Activated T-cell treated with anti-CD3 and anti-CD28 coated beads, Interleukin-2, amount 50 U/mL, for 4 hours (primary cell): ENCODE results near the gene USP22. TPM values are rescaled to one million over a fixed set of nuclear protein-coding genes. Genes with fewer than 3 reads are reported as not detected.

ENCODE experiments used
- ATAC-seq, 2 donors: fragments of 200-7000 bp; cut with Tn5 transposase; one replicate each; pipeline ENCODE4 v1.10.0; 2021
- DNase-seq: peaks from one replicate; pipeline ENCODE4 v3.0.0-alpha.2; 2020
- H3K27me3 Mint-ChIP-seq: one replicate; pipeline ENCODE4 v1.8.0; 2021; ENCODE audit warnings: low read depth, mixed read lengths
- H3K36me3 Mint-ChIP-seq: one replicate; pipeline ENCODE4 v1.8.0; 2022; ENCODE audit warnings: mixed read lengths; ENCODE audit not compliant: insufficient read depth
- H3K4me1 Mint-ChIP-seq: one replicate; pipeline ENCODE4 v1.8.0; 2021; ENCODE audit warnings: low read depth, mixed read lengths
- H3K4me3 Mint-ChIP-seq: one replicate; pipeline ENCODE4 v1.8.0; 2021; ENCODE audit warnings: mild to moderate bottlenecking, moderate library complexity, mixed read lengths
- H3K9me3 Mint-ChIP-seq: one replicate; pipeline ENCODE4 v1.8.0; 2021; ENCODE audit warnings: mixed read lengths
- total RNA-seq, 3 donors: library from RNA; stranded (reverse); gene quantifications; one replicate each; pipeline ENCODE4 v1.2.1, GENCODE V29; 2021

Gene USP22
- total RNA-seq, 3 donors from 2014 or later: 112 to 125 (median 124) TPM

DNA sequence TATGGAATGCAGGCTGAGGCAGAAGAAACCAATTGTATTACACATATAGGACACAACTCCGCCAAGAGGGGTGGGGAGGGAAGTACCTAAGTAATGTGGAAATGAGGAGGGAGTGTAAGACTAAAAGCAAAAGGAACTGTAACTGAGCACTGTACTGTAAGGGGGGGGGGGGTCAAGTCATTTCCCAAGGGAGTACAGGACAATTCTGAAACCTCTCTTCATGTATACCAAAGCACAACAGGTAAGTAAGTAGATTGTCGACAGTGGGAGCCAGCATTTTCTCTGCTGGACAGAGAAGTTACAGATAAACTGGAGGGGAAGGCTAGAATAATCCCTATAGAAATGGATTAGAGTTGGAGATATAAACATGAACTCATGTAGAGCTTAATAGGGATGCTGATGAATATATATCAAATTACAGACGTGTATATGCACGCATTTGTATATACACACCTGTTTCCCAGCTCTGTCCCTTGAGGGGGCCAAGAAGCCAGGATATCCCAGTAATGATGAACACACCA lies 6.4 kb downstream of the USP22 start:
- peaks cover 13% of the 10 kb centered on the region for H3K36me3 Mint-ChIP-seq
- no peaks in the 10 kb centered on the region for H3K27me3 Mint-ChIP-seq
- no peak for ATAC-seq
- DNase-seq: no peak
- peaks cover 81% of the 10 kb centered on the region for H3K4me1 Mint-ChIP-seq
- H3K9me3 Mint-ChIP-seq: no peaks in the 10 kb centered on the region
- no peak overlapping the region for H3K4me3 Mint-ChIP-seq

DNA sequence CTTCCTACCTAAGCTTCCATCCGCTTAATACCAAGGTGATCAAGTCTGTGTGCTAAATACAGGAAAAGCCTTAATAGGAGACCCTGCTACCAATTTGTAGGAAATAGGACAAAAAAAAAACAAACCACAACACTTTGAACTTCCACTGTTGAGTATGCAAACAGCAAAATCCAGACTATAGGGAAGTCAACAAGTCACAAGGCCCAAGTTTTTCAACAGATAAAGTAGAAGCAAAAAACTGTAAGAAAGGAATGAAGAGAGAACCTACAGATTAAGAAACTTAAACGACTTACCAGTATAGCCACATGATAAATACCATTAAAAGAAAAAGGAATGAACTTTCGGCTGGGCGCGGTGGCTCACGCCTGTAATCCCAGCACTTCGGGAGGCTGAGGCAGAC lies 7.4 kb downstream of the USP22 start:
- ATAC-seq: no peak
- H3K36me3 Mint-ChIP-seq: peaks cover 13% of the 10 kb centered on the region
- H3K4me3 Mint-ChIP-seq: peak overlapping the region; percentile 36
- peaks cover 81% of the 10 kb centered on the region for H3K4me1 Mint-ChIP-seq
- H3K27me3 Mint-ChIP-seq: no peaks in the 10 kb centered on the region
- no peak for DNase-seq
- no peaks in the 10 kb centered on the region for H3K9me3 Mint-ChIP-seq

GRCh38 chr17:21034340-21035235 lies 8.2 kb downstream of the USP22 start:
- no peak for DNase-seq
- H3K27me3 Mint-ChIP-seq: no peaks in the 10 kb centered on the region
- ATAC-seq: peak; percentile 35 to 47
- H3K9me3 Mint-ChIP-seq: no peaks in the 10 kb centered on the region
- peaks cover 13% of the 10 kb centered on the region for H3K36me3 Mint-ChIP-seq
- H3K4me1 Mint-ChIP-seq: peaks cover 82% of the 10 kb centered on the region
- peak overlapping the region; percentile 78 for H3K4me3 Mint-ChIP-seq

GRCh38 chr17:21033350-21033749 lies 9.5 kb downstream of the USP22 start:
- ATAC-seq: peak; percentile 32
- H3K4me1 Mint-ChIP-seq: peaks cover 90% of the 10 kb centered on the region
- peaks cover 14% of the 10 kb centered on the region for H3K36me3 Mint-ChIP-seq
- H3K4me3 Mint-ChIP-seq: peak overlapping the region; percentile 55
- no peak for DNase-seq
- no peaks in the 10 kb centered on the region for H3K27me3 Mint-ChIP-seq
- no peaks in the 10 kb centered on the region for H3K9me3 Mint-ChIP-seq

DNA sequence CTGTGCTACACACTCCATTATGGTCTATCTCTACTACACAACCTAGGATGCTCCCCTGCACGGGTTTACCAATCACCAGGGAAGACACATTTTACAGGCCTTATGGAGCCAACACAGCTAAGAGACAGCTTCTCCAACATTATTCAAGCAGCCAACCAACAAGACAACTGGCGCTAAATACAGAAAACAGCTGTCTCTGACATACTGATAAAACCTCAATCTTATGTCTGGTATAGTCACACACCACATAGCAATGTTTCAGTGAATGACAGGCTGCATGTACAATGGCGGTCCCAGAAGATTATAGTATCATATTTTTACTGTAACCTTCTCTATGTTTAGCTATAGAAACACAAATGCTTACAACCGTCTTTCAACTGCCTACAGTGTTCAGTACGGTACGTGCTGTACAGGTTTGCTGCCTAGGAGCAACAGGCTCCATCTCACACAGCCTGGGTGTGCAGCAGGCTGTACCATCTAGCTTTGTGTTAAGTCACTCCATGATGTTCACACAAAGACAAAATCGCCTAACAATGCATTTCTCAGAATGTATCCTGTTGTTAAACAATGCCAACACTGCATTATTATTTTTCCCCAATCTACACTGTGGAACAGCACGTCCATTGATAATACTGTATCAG lies 10.9 kb downstream of the USP22 start:
- Mint-ChIP-seq H3K4me1 (peaks cover 82% of the 10 kb centered on the region), H3K36me3 (peaks cover 14% of the 10 kb centered on the region), H3K4me3 (no peak overlapping the region), H3K9me3 (no peaks in the 10 kb centered on the region), H3K27me3 (no peaks in the 10 kb centered on the region)
- ATAC-seq (no peak), DNase-seq (no peak)

DNA sequence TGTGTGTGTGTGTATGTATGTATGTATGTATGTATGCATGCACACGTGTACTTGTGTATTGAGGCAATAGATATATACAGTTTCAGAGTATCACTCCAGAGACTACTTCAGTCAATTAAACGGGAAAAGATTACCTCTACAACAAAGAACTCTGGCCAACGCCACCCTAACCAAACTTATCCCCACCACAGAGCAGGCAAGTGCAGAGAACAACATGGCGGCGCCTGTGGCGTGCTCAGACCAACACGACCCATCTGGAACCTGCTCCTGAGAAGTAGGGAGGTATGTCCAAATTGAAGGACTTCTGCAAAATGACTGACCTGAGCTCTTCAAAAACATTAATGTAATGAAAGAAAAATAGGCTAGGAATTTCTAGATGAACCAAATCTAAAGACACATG lies 12.4 kb downstream of the USP22 start:
- no peak for DNase-seq
- ATAC-seq: no peak
- Mint-ChIP-seq H3K27me3 (no peaks in the 10 kb centered on the region), H3K36me3 (peaks cover 13% of the 10 kb centered on the region), H3K9me3 (no peaks in the 10 kb centered on the region), H3K4me3 (no peak overlapping the region), H3K4me1 (peaks cover 73% of the 10 kb centered on the region)

- DNase-seq: no peak
- H3K4me1 Mint-ChIP-seq: peaks cover 71% of the 10 kb centered on the region
- peaks cover 18% of the 10 kb centered on the region for H3K36me3 Mint-ChIP-seq
- H3K27me3 Mint-ChIP-seq: no peaks in the 10 kb centered on the region
- no peaks in the 10 kb centered on the region for H3K9me3 Mint-ChIP-seq
- peak; percentile 36 to 58 for ATAC-seq
- no peak overlapping the region for H3K4me3 Mint-ChIP-seq
These were observed 13.3 kb downstream of the USP22 start for GRCh38 chr17:21029515-21029914.

DNA sequence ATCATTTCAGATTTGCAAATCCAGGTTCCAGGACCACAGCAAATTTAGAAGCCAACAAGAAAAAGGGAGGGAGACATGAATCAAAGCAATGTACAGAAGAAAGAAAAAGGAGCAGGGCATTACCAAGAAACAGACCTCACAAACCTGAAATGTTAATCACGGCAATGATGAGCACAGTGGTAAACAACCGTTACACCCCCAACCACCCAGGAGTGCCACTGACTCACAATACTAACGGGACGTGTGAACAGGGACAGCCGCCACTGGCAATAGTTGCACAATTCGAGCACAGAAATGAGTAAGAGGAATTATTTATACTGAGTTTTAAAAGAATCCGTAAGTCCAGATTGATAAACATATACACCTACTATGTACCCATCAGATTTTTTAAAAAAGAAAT lies 13.8 kb downstream of the USP22 start:
- DNase-seq (peak; percentile 24), ATAC-seq (peak; percentile 81 to 88)
- H3K4me1 Mint-ChIP-seq: peaks cover 71% of the 10 kb centered on the region
- no peaks in the 10 kb centered on the region for H3K9me3 Mint-ChIP-seq
- H3K4me3 Mint-ChIP-seq: no peak overlapping the region
- H3K36me3 Mint-ChIP-seq: peaks cover 23% of the 10 kb centered on the region
- H3K27me3 Mint-ChIP-seq: no peaks in the 10 kb centered on the region

DNA sequence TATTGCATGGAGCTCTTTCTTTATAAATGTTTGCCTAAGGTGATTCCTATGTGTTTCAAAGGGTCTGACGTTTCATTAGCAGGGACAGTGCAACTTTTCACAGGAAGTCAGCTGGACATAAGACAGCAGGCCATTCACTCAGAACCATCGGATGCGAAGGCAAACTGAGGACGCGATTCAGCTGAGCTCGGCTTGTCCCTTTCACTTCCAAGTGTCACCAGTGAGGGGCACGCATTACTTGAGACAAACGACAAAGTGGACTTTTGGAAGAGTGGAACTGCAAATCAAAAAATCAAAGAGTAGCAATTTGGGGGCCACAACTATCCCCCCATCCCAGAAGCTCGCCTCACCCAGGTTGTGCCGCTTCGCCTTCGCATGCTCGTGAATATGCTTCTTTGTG lies 14.6 kb downstream of the USP22 start:
- H3K36me3 Mint-ChIP-seq: peaks cover 22% of the 10 kb centered on the region
- DNase-seq: no peak
- no peak for ATAC-seq
- H3K9me3 Mint-ChIP-seq: no peaks in the 10 kb centered on the region
- no peak overlapping the region for H3K4me3 Mint-ChIP-seq
- peaks cover 68% of the 10 kb centered on the region for H3K4me1 Mint-ChIP-seq
- H3K27me3 Mint-ChIP-seq: no peaks in the 10 kb centered on the region

- no peaks in the 10 kb centered on the region for H3K27me3 Mint-ChIP-seq
- peaks cover 61% of the 10 kb centered on the region for H3K4me1 Mint-ChIP-seq
These were observed 15.8 kb downstream of the USP22 start for GRCh38 chr17:21027031-21027430.

GRCh38 chr17:21025451-21025850 lies 17.4 kb downstream of the USP22 start:
- no peak for DNase-seq
- ATAC-seq: no peak
- H3K27me3 Mint-ChIP-seq: no peaks in the 10 kb centered on the region
- no peak overlapping the region for H3K4me3 Mint-ChIP-seq
- peaks cover 50% of the 10 kb centered on the region for H3K4me1 Mint-ChIP-seq
- peaks cover 28% of the 10 kb centered on the region for H3K36me3 Mint-ChIP-seq
- H3K9me3 Mint-ChIP-seq: no peaks in the 10 kb centered on the region

More at GRCh38 chr17:21027031-21027430, 15.8 kb downstream of the USP22 start:
- DNase-seq (no peak), ATAC-seq (no peak)
- H3K9me3 Mint-ChIP-seq: no peaks in the 10 kb centered on the region
- H3K36me3 Mint-ChIP-seq: peaks cover 24% of the 10 kb centered on the region
- no peak overlapping the region for H3K4me3 Mint-ChIP-seq

- H3K4me1 Mint-ChIP-seq: peaks cover 40% of the 10 kb centered on the region
These were observed 18.8 kb downstream of the USP22 start for GRCh38 chr17:21024024-21024423.

GRCh38 chr17:21021208-21021803 lies 21.5 kb downstream of the USP22 start:
- H3K36me3 Mint-ChIP-seq: peaks cover 51% of the 10 kb centered on the region
- H3K4me3 Mint-ChIP-seq: no peak overlapping the region
- H3K4me1 Mint-ChIP-seq: peaks cover 30% of the 10 kb centered on the region
- ATAC-seq (no peak), DNase-seq (no peak)
- H3K9me3 Mint-ChIP-seq: no peaks in the 10 kb centered on the region
- H3K27me3 Mint-ChIP-seq: no peaks in the 10 kb centered on the region

More at GRCh38 chr17:21024024-21024423, 18.8 kb downstream of the USP22 start:
- no peaks in the 10 kb centered on the region for H3K27me3 Mint-ChIP-seq
- no peaks in the 10 kb centered on the region for H3K9me3 Mint-ChIP-seq
- H3K36me3 Mint-ChIP-seq: peaks cover 36% of the 10 kb centered on the region
- DNase-seq: no peak
- ATAC-seq: no peak
- H3K4me3 Mint-ChIP-seq: no peak overlapping the region

GRCh38 chr17:21020622-21021021 lies 22.2 kb downstream of the USP22 start:
- H3K36me3 Mint-ChIP-seq: peaks cover 55% of the 10 kb centered on the region
- no peak for DNase-seq
- H3K4me1 Mint-ChIP-seq: peaks cover 30% of the 10 kb centered on the region
- no peak overlapping the region for H3K4me3 Mint-ChIP-seq
- ATAC-seq: no peak
- no peaks in the 10 kb centered on the region for H3K9me3 Mint-ChIP-seq
- no peaks in the 10 kb centered on the region for H3K27me3 Mint-ChIP-seq
